ENCODE results near the gene MGAT5B.

MGAT5B gene

GRCh38 chr17:76907352-76907751 is 39.1 kb downstream of the MGAT5B start:
- DNase-seq: no peak

GRCh38 chr17:76909971-76910760 is 42.0 kb downstream of the MGAT5B start:
- no peak for DNase-seq

GRCh38 chr17:76911299-76912017 is 43.3 kb downstream of the MGAT5B start:
- DNase-seq: no peak

- DNase-seq: no peak
Observed at GRCh38 chr17:76912421-76913164, 44.4 kb downstream of the MGAT5B start.

- DNase-seq: no peak
Observed at GRCh38 chr17:76914937-76915336, 46.7 kb downstream of the MGAT5B start.

- no peak for DNase-seq
Observed at GRCh38 chr17:76915840-76916510, 47.8 kb downstream of the MGAT5B start.

- no peak for DNase-seq
Observed at GRCh38 chr17:76917829-76918228, 49.6 kb downstream of the MGAT5B start.

GRCh38 chr17:76918811-76919210 is 50.6 kb downstream of the MGAT5B start:
- DNase-seq: no peak

- DNase-seq: no peak
Observed at GRCh38 chr17:76920364-76921139, 52.3 kb downstream of the MGAT5B start.

GRCh38 chr17:76921340-76922036 is 53.3 kb downstream of the MGAT5B start:
- no peak for DNase-seq

GRCh38 chr17:76922084-76922483 is 53.9 kb downstream of the MGAT5B start:
- DNase-seq: no peak

- DNase-seq: no peak
Observed at GRCh38 chr17:76922967-76923366, 54.8 kb downstream of the MGAT5B start.

GRCh38 chr17:76923491-76923890 is 55.3 kb downstream of the MGAT5B start:
- DNase-seq: no peak

GRCh38 chr17:76924345-76925342 is 56.4 kb downstream of the MGAT5B start:
- no peak for DNase-seq

GRCh38 chr17:76925441-76925891 is 57.3 kb downstream of the MGAT5B start:
- DNase-seq: no peak

- no peak for DNase-seq
Observed at GRCh38 chr17:76926237-76926866, 58.1 kb downstream of the MGAT5B start.

- DNase-seq: no peak
Observed at GRCh38 chr17:76927577-76927976, 59.4 kb downstream of the MGAT5B start.

GRCh38 chr17:76927982-76928381 is 59.8 kb downstream of the MGAT5B start:
- no peak for DNase-seq

GRCh38 chr17:76929148-76929547 is 60.9 kb downstream of the MGAT5B start:
- DNase-seq: no peak

GRCh38 chr17:76929601-76930000 is 61.4 kb downstream of the MGAT5B start:
- no peak for DNase-seq

Data from NCI-H2029 treated with DMSO at 0.1 percent for 48 hours (cell line).